ENCODE measurements around the gene COA7.

GRCh38 chr1:52692697-52693096, 5.5 kb downstream of the COA7 start:
- TF ChIP-seq CTCF (IDR thresholded peaks at IDR 0.05): no peak
- TF ChIP-seq POLR2A (IDR thresholded peaks at IDR 0.05): no peak

Measured in vagina (tissue), 2 donors.